Neural cell (in vitro differentiated cells): ENCODE results near the gene CNTD1.

Experiments used
- CTCF ChIP-seq: fragments of 450-650 bp; IDR thresholded peaks from 2 replicates; pipeline ENCODE4 v1.5.1; 2014; ENCODE audit warnings: antibody characterized with exemption, mild to moderate bottlenecking, moderate library complexity; ENCODE audit not compliant: poor library complexity, severe bottlenecking
- EP300 ChIP-seq: fragments of 450-650 bp; conservative IDR thresholded peaks from 2 replicates; pipeline ENCODE4 v1.6.1; 2014; ENCODE audit warnings: antibody characterized with exemption, mild to moderate bottlenecking, moderate library complexity; ENCODE audit not compliant: poor library complexity, severe bottlenecking
- EZH2 ChIP-seq: fragments of 200-600, 300-800 bp; shearing (Covaris generic), sonication (generic); IDR thresholded peaks from 2 replicates; pipeline ENCODE4 v1.6.1; 2014; ENCODE audit warnings: antibody characterized with exemption, low read length, borderline replicate concordance, mild to moderate bottlenecking; ENCODE audit not compliant: insufficient read depth, poor library complexity, severe bottlenecking
- RAD21 ChIP-seq: fragments of 450-650 bp; conservative IDR thresholded peaks from 2 replicates; pipeline ENCODE4 v1.6.1; 2014; ENCODE audit warnings: antibody characterized with exemption, mild to moderate bottlenecking, moderate library complexity
- SMC3 ChIP-seq: fragments of 450-650 bp; conservative IDR thresholded peaks from 2 replicates; pipeline ENCODE4 v1.6.1; 2014; ENCODE audit warnings: antibody characterized with exemption, mild to moderate bottlenecking, moderate library complexity; ENCODE audit not compliant: poor library complexity
- TAF1 ChIP-seq: IDR thresholded peaks from 2 replicates; pipeline ENCODE4 v1.6.1; 2012; ENCODE audit warnings: low read depth

DNA sequence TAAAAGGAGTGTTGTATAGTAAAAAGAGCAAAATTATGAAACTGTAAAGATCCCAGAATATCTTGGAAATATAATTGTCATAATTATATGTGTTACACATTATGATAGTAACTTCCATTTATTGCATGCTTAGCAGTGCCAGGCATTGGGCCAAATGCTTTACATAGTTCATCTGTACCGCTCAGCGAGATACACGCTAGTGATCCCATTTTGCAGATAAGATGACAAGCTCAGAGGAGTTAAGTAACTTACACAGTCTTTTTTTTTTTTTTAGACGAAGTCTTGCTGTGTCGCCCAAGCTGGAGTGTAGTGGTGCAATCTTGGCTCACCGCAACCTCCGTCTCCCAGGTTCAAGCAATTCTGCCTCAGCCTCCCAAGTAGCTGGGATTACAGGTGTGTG, 47.0 kb upstream of the CNTD1 start:
- TF ChIP-seq CTCF (no peak), EZH2 (no peak), TAF1 (no peak), SMC3 (no peak), EP300 (no peak), RAD21 (no peak)
